ENCODE data around the gene MLH1. TPM values are rescaled to one million over a fixed set of nuclear protein-coding genes. Genes with fewer than 3 reads are reported as not detected.
A peak's percentile ranks its signal among the peaks of the same experiment; 100 is the strongest.

Gene MLH1
- 61.6 TPM for total RNA-seq

- no peak for DNase-seq (ENCODE audit: extremely low spot score in 2 of 2)
- Histone ChIP-seq H3K4me3 (peak within 1 kb of the TSS; percentile 74 to 83), H3K9me3 (no peaks in the 10 kb centered on the region), H3K27ac (peak within 1 kb of the TSS; percentile 99), H3K4me1 (peaks cover 50% of the 10 kb centered on the region), H3K36me3 (peaks cover 0 to 33% of the 10 kb centered on the region in 2 donors), H3K27me3 (no peaks in the 10 kb centered on the region)
- intact Hi-C loops (cut with DNase I) = loop anchor here (2.0 kb wide), 1 partner anchor 219 kb away; no protein-coding TSS in a partner anchor
- TF ChIP-seq POLR2A (IDR thresholded peaks at IDR 0.05) (peak; percentile 2 to 61), POLR2AphosphoS5 (IDR thresholded peaks at IDR 0.05; ENCODE audit: insufficient read depth in 1 of 2, low read depth in 1 of 2) (peak; percentile 69 to 80), CTCF (IDR thresholded peaks at IDR 0.05) (no peak)
Measured at GRCh38 chr3:36993326-36994283, at the start of gene MLH1. TSS of gene MLH1 (plus strand) at chr3:36993518. CDS start at chr3:36993548, 30 bp downstream.

GRCh38 chr3:36943601-36944000, 49.7 kb upstream of the MLH1 start:
- Histone ChIP-seq H3K27ac (peak overlapping the region; percentile 82), H3K27me3 (no peaks in the 10 kb centered on the region), H3K9me3 (peaks cover 3% of the 10 kb centered on the region), H3K4me1 (peaks cover 28% of the 10 kb centered on the region), H3K36me3 (no peaks in the 10 kb centered on the region), H3K4me3 (peak overlapping the region; percentile 71 to 82)
- TF ChIP-seq CTCF (IDR thresholded peaks at IDR 0.05) (no peak), POLR2A (IDR thresholded peaks at IDR 0.05) (no peak), POLR2AphosphoS5 (IDR thresholded peaks at IDR 0.05; ENCODE audit: insufficient read depth in 1 of 2, low read depth in 1 of 2) (no peak)
- intact Hi-C loops (cut with DNase I) = no loop called here
- no peak for DNase-seq (ENCODE audit: extremely low spot score in 2 of 2)

DNA sequence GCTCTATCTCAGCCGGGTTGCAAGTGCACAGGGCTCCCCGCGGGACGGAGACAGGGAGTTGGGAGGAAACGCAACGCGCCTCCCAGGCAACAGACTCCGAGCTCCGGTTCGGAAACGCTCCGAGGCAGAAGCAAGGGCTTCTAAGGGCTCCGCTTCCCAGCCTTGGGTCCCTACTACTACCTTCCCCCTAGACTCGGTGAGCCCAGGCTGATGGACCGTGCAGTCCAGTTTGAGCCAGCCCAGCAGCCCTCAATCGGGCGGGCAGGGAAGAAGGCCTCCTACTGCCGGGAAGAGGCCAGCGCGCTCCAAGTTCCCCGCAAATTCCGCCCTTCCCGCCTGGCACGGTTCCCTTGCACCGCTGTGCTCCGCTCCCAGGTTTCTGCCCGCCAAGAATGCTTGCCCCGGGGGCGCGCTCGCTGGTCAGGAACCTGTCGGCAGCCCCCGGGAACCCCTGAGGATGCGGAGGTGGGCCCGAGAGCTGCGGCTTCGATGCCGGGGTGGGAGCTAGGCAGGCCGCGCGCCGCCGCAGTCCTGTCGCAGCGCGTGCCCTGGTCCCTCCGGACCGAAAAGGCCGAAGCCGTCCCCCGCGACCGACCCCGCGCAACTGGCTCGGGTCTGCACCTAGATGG, 49.2 kb upstream of the MLH1 start:
- peak in 1 of 2 donors; percentile 41 for TF ChIP-seq POLR2AphosphoS5 (IDR thresholded peaks at IDR 0.05; ENCODE audit: insufficient read depth in 1 of 2, low read depth in 1 of 2)
- TF ChIP-seq CTCF (IDR thresholded peaks at IDR 0.05) = no peak
- no peak for TF ChIP-seq POLR2A (IDR thresholded peaks at IDR 0.05)
- peak overlapping the region; percentile 82 for H3K27ac ChIP-seq
- peaks cover 28% of the 10 kb centered on the region for H3K4me1 ChIP-seq
- no peaks in the 10 kb centered on the region for H3K36me3 ChIP-seq
- no peak for DNase-seq (ENCODE audit: extremely low spot score in 2 of 2)
- intact Hi-C loops (cut with DNase I) = no loop called here
- H3K27me3 ChIP-seq = no peaks in the 10 kb centered on the region
- peak overlapping the region; percentile 71 to 82 for H3K4me3 ChIP-seq
- H3K9me3 ChIP-seq = peaks cover 3% of the 10 kb centered on the region

- Histone ChIP-seq H3K27me3 (no peaks in the 10 kb centered on the region), H3K36me3 (no peaks in the 10 kb centered on the region), H3K27ac (peak within 1 kb of the TSS; percentile 82), H3K4me1 (peaks cover 28% of the 10 kb centered on the region), H3K9me3 (peaks cover 3% of the 10 kb centered on the region), H3K4me3 (peak within 1 kb of the TSS; percentile 71 to 82)
- no peak for TF ChIP-seq CTCF (IDR thresholded peaks at IDR 0.05)
- TF ChIP-seq POLR2A (IDR thresholded peaks at IDR 0.05) = peak in 1 of 2 donors; percentile 45
- TF ChIP-seq POLR2AphosphoS5 (IDR thresholded peaks at IDR 0.05; ENCODE audit: insufficient read depth in 1 of 2, low read depth in 1 of 2) = peak; percentile 41 to 50
- no peak for DNase-seq (ENCODE audit: extremely low spot score in 2 of 2)
- intact Hi-C loops (cut with DNase I) = no loop called here
Measured at GRCh38 chr3:36944641-36945270, 48.6 kb upstream of the MLH1 start, which contains the start of gene TRANK1. TSS of gene TRANK1 (minus strand) at chr3:36945054. CDS start at chr3:36944809, 245 bp downstream.
